ENCODE results near the gene AGBL3. TPM values are rescaled to one million over a fixed set of nuclear protein-coding genes. Genes with fewer than 3 reads are reported as not detected.

AGBL3 gene
- total and polyA plus RNA-seq, 9 of the 15 experiments (the other 6 are each of a cell fraction or from before 2014, with no cell fraction given), result 0.54 to 2.9 (median 1.7) TPM

DNA sequence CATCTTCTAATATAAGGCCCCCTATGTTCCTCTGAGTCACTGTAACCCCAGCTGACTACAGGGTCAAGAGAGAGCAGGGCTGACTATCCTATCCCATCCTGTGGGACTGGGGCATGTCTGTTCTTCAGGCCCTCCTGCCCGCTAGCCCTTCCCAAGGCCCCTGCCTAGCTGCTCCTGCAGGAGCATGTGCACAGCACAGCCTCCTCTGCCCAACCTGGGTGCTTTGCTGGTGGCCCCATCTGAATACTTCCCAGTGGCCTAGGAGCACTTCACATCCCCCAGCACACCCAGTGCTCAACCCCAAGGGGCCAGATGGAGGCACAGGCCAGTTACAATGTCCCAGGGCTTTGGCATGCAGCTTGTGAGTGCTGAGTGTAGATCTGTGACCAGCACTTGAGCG is 37.3 kb downstream of the AGBL3 start:
- BruUV-seq (replicated peaks), result no TSS peak
- FAIRE-seq (no peak), DNase-seq (ENCODE audit: extremely low read depth in 1 of 4, low spot score in 3 of 4) (no peak), ATAC-seq (no peak)
- Histone ChIP-seq H2AFZ (ENCODE audit: low read depth, low read length) (no peak overlapping the region), H3K9me3 (replicated peaks; ENCODE audit: control insufficient read depth, insufficient read depth, low read depth, low read length) (no peaks in the 10 kb centered on the region), H3K79me2 (ENCODE audit: control insufficient read depth, insufficient read depth, low read length) (no peaks in the 10 kb centered on the region), H4K20me1 (replicated peaks; ENCODE audit: control insufficient read depth, insufficient read depth, low read length) (no peaks in the 10 kb centered on the region), H3K9me1 (ENCODE audit: control insufficient read depth, insufficient read depth, low read length) (no peaks in the 10 kb centered on the region), H3K9ac (ENCODE audit: insufficient read depth in 1 of 2, low read depth in 2 of 2, low read length in 2 of 2) (no peak overlapping the region), H3K4me3 (no peak overlapping the region), H3K4me1 (replicated peaks in 1 of 2; ENCODE audit: control insufficient read depth in 2 of 2, insufficient read depth in 2 of 2, low read length in 2 of 2) (no peaks in the 10 kb centered on the region), H3K4me2 (ENCODE audit: insufficient read depth, low read length) (no peak overlapping the region), H3K27me3 (ENCODE audit: control insufficient read depth in 2 of 2, insufficient read depth in 2 of 2, low read length in 2 of 2) (no peaks in the 10 kb centered on the region), H3K27ac (ENCODE audit: extremely low read depth, low read depth, low read length) (no peak overlapping the region), H3K36me3 (ENCODE audit: control insufficient read depth, insufficient read depth, low read length) (no peaks in the 10 kb centered on the region)
- in situ Hi-C loops (cut with MboI), result no loop called here
- no peak for TF ChIP-seq POLR2AphosphoS2 (IDR thresholded peaks at IDR 0.05; ENCODE audit: low read length)
- TF ChIP-seq SOX6 (IDR thresholded peaks at IDR 0.05), result no peak
- no peak for TF ChIP-seq ATF1 (CRISPR knock-in tag; IDR thresholded peaks at IDR 0.05)
- TF ChIP-seq ATF1 (tag; IDR thresholded peaks at IDR 0.05), result no peak
- no peak for TF ChIP-seq HDGF (IDR thresholded peaks at IDR 0.05)
- TF ChIP-seq, protein P1, sequence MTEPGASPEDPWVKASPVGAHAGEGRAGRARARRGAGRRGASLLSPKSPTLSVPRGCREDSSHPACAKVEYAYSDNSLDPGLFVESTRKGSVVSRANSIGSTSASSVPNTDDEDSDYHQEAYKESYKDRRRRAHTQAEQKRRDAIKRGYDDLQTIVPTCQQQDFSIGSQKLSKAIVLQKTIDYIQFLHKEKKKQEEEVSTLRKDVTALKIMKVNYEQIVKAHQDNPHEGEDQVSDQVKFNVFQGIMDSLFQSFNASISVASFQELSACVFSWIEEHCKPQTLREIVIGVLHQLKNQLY (CRISPR knock-in tag; conservative IDR thresholded peaks at IDR 0.05), result no peak
- TF ChIP-seq, protein P2, sequence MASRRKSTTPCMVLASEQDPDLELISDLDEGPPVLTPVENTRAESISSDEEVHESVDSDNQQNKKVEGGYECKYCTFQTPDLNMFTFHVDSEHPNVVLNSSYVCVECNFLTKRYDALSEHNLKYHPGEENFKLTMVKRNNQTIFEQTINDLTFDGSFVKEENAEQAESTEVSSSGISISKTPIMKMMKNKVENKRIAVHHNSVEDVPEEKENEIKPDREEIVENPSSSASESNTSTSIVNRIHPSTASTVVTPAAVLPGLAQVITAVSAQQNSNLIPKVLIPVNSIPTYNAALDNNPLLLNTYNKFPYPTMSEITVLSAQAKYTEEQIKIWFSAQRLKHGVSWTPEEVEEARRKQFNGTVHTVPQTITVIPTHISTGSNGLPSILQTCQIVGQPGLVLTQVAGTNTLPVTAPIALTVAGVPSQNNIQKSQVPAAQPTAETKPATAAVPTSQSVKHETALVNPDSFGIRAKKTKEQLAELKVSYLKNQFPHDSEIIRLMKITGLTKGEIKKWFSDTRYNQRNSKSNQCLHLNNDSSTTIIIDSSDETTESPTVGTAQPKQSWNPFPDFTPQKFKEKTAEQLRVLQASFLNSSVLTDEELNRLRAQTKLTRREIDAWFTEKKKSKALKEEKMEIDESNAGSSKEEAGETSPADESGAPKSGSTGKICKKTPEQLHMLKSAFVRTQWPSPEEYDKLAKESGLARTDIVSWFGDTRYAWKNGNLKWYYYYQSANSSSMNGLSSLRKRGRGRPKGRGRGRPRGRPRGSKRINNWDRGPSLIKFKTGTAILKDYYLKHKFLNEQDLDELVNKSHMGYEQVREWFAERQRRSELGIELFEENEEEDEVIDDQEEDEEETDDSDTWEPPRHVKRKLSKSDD (conservative IDR thresholded peaks at IDR 0.05; ENCODE audit: low read length), result no peak
- no peak for TF ChIP-seq MAFG (tag; conservative IDR thresholded peaks at IDR 0.05)
- TF ChIP-seq ZFPM2 (CRISPR knock-in tag; IDR thresholded peaks at IDR 0.05), result no peak
- TF ChIP-seq ZNF197 (CRISPR knock-in tag; IDR thresholded peaks at IDR 0.05; ENCODE audit: low read depth), result no peak
- intact Hi-C loops (cut with micrococcal nuclease), result no loop called here
- POLR2A ChIA-PET, result interaction anchor here (0.6 to 1.1 kb wide), 2 partner anchors 8 to 117 kb away, joined by 3 read pairs; no protein-coding TSS in a partner anchor
- 0% methylated on average over 2 of the region's 2 CpGs for WGBS (ENCODE audit: insufficient coverage, low coverage, missing lambda C conversion rate)
- CTCF ChIA-PET (ENCODE audit: low intra/inter-chr PET ratio), result no interaction called here
